Neural cell (in vitro differentiated cells): ENCODE data around the gene COL6A3. TPM values are rescaled to one million over a fixed set of nuclear protein-coding genes. Genes with fewer than 3 reads are reported as not detected.

ENCODE experiments used
- H2AFZ ChIP-seq: fragments of 200-600, 300-800 bp; sonication (generic), shearing (Covaris generic); 2 replicates; pipeline ENCODE4 v1.6.0; 2014; ENCODE audit warnings: low read depth, mild to moderate bottlenecking, antibody characterized with exemption, low read length, moderate library complexity
- H3F3A ChIP-seq: fragments of 200-600 bp; shearing (Covaris generic); 2 replicates; pipeline ENCODE4 v1.6.1; 2016; ENCODE audit warnings: mild to moderate bottlenecking, moderate library complexity, mixed read lengths, antibody characterized with exemption, low read length; ENCODE audit not compliant: insufficient read depth, poor library complexity, severe bottlenecking
- H3K27ac ChIP-seq: fragments of 200-600, 300-800 bp; sonication (generic), shearing (Covaris generic); 2 replicates; pipeline ENCODE4 v1.5.1; 2014; ENCODE audit warnings: mild to moderate bottlenecking, low read length, moderate library complexity
- H3K27me3 ChIP-seq: fragments of 300-800, 200-600 bp; sonication (generic), shearing (Covaris generic); 2 replicates; pipeline ENCODE4 v1.6.0; 2014; ENCODE audit warnings: mild to moderate bottlenecking, low read depth, low read length, moderate library complexity; ENCODE audit not compliant: insufficient read depth
- H3K36me3 ChIP-seq: fragments of 300-800, 200-600 bp; sonication (generic), shearing (Covaris generic); 2 replicates; pipeline ENCODE4 v1.5.1; 2014; ENCODE audit warnings: mild to moderate bottlenecking, antibody characterized with exemption, low read length, moderate library complexity; ENCODE audit not compliant: insufficient read depth
- H3K4me2 ChIP-seq: fragments of 300-800, 200-600 bp; sonication (generic), shearing (Covaris generic); 2 replicates; pipeline ENCODE4 v1.6.0; 2014; ENCODE audit warnings: mild to moderate bottlenecking, low read length
- H3K4me3 ChIP-seq: fragments of 300-800, 200-600 bp; sonication (generic), shearing (Covaris generic); 2 replicates; pipeline ENCODE4 v1.5.1; 2014; ENCODE audit warnings: mild to moderate bottlenecking, low read length, moderate library complexity
- H3K79me2 ChIP-seq: fragments of 200-600 bp; shearing (Covaris generic); replicated peaks from 2 replicates; pipeline ENCODE4 v1.6.0; 2014; ENCODE audit warnings: mild to moderate bottlenecking, low read length, moderate library complexity; ENCODE audit not compliant: insufficient read depth
- H3K9ac ChIP-seq: fragments of 300-800, 200-600 bp; sonication (generic), shearing (Covaris generic); 2 replicates; pipeline ENCODE4 v1.6.1; 2016; ENCODE audit warnings: mild to moderate bottlenecking, low read length, mixed read lengths
- H3K9me2 ChIP-seq: fragments of 200-600 bp; shearing (Covaris generic); 2 replicates; pipeline ENCODE4 v1.6.1; 2016; ENCODE audit warnings: mild to moderate bottlenecking, low read length, mixed read lengths; ENCODE audit not compliant: insufficient read depth
- H3K9me3 ChIP-seq: fragments of 200-600, 300-800 bp; sonication (generic), shearing (Covaris generic); 2 replicates; pipeline ENCODE4 v1.6.1; 2016; ENCODE audit warnings: mild to moderate bottlenecking, mixed run types, low read length, moderate library complexity, mixed read lengths
- H4K20me1 ChIP-seq: fragments of 200-600 bp; shearing (Covaris generic); 2 replicates; pipeline ENCODE4 v1.6.1; 2016; ENCODE audit warnings: mild to moderate bottlenecking, mixed run types; ENCODE audit not compliant: insufficient read depth
- CTCF ChIP-seq: fragments of 450-650 bp; IDR thresholded peaks from 2 replicates; pipeline ENCODE4 v1.5.1; 2014; ENCODE audit warnings: antibody characterized with exemption, mild to moderate bottlenecking, moderate library complexity; ENCODE audit not compliant: poor library complexity, severe bottlenecking
- EP300 ChIP-seq: fragments of 450-650 bp; conservative IDR thresholded peaks from 2 replicates; pipeline ENCODE4 v1.6.1; 2014; ENCODE audit warnings: antibody characterized with exemption, mild to moderate bottlenecking, moderate library complexity; ENCODE audit not compliant: poor library complexity, severe bottlenecking
- EZH2 ChIP-seq: fragments of 200-600, 300-800 bp; shearing (Covaris generic), sonication (generic); IDR thresholded peaks from 2 replicates; pipeline ENCODE4 v1.6.1; 2014; ENCODE audit warnings: antibody characterized with exemption, low read length, borderline replicate concordance, mild to moderate bottlenecking; ENCODE audit not compliant: insufficient read depth, poor library complexity, severe bottlenecking
- MXI1 ChIP-seq: fragments of 450-650 bp; conservative IDR thresholded peaks from 2 replicates; pipeline ENCODE4 v1.6.1; 2014; ENCODE audit warnings: antibody characterized with exemption, mild to moderate bottlenecking; ENCODE audit not compliant: poor library complexity, severe bottlenecking
- POLR2AphosphoS5 ChIP-seq: IDR thresholded peaks from 2 replicates; pipeline ENCODE4 v1.6.1; 2012
- RAD21 ChIP-seq: fragments of 450-650 bp; conservative IDR thresholded peaks from 2 replicates; pipeline ENCODE4 v1.6.1; 2014; ENCODE audit warnings: antibody characterized with exemption, mild to moderate bottlenecking, moderate library complexity
- SMC3 ChIP-seq: fragments of 450-650 bp; conservative IDR thresholded peaks from 2 replicates; pipeline ENCODE4 v1.6.1; 2014; ENCODE audit warnings: antibody characterized with exemption, mild to moderate bottlenecking, moderate library complexity; ENCODE audit not compliant: poor library complexity
- TAF1 ChIP-seq: IDR thresholded peaks from 2 replicates; pipeline ENCODE4 v1.6.1; 2012; ENCODE audit warnings: low read depth
- polyA plus RNA-seq: library from polyadenylated mRNA; depleted of rRNA; stranded (reverse); fragments of >200 nt; gene quantifications from 2 replicates; pipeline ENCODE4 v1.2.3, GENCODE V29; 2014
- TF ChIP-seq, protein P1 (sequence below): IDR thresholded peaks from 2 replicates; pipeline ENCODE4 v1.6.1; 2012; ENCODE audit warnings: borderline replicate concordance

Gene COL6A3
- polyA plus RNA-seq, 1 donor from 2014 or later, result 0.05 TPM

DNA sequence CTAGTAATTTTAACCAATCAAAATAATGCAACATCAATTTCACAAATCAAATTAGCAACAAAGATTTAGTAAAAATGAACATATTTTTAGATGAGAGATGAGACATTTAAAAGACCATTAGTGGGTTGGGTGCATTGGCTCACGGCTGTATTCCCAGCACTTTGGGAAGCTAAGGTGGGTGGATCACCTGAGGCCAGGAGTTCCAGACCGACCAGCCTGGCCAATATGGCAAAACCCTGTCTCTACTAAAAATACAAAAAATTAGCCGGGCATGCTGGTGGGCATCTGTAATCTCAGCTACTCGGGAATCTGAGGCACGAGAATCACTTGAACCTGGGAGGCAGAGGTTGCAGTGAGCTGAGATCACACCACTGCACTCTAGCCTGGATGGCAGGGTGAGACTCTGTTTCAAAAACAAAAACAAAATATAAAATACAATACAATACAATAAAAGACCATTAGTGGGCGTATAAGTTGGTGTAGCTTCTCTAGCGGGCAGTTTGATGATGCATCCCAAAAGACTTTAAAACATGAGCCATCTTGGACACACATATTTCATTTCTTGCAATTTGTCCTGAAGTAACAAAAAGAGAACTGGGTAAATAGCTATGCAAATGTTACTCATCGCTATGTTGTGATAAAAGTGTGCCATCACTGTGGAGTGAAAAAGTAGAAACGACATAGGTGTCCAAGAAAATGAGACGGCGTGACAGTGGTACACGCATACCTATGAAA, 101.8 kb downstream of the COL6A3 start:
- Histone ChIP-seq H3K9me3 (no peaks in the 10 kb centered on the region), H3K27ac (no peak overlapping the region), H3K27me3 (no peaks in the 10 kb centered on the region), H3K4me2 (no peak overlapping the region), H3F3A (no peaks in the 10 kb centered on the region), H3K36me3 (no peaks in the 10 kb centered on the region), H3K9ac (no peak overlapping the region), H4K20me1 (no peaks in the 10 kb centered on the region), H3K9me2 (no peaks in the 10 kb centered on the region), H3K79me2 (no peaks in the 10 kb centered on the region), H2AFZ (no peak overlapping the region), H3K4me3 (no peak overlapping the region)
- TF ChIP-seq TAF1 (no peak), RAD21 (no peak), POLR2AphosphoS5 (no peak), EZH2 (no peak), SMC3 (no peak), CTCF (no peak), EP300 (no peak), MXI1 (no peak)
- TF ChIP-seq, protein P1, sequence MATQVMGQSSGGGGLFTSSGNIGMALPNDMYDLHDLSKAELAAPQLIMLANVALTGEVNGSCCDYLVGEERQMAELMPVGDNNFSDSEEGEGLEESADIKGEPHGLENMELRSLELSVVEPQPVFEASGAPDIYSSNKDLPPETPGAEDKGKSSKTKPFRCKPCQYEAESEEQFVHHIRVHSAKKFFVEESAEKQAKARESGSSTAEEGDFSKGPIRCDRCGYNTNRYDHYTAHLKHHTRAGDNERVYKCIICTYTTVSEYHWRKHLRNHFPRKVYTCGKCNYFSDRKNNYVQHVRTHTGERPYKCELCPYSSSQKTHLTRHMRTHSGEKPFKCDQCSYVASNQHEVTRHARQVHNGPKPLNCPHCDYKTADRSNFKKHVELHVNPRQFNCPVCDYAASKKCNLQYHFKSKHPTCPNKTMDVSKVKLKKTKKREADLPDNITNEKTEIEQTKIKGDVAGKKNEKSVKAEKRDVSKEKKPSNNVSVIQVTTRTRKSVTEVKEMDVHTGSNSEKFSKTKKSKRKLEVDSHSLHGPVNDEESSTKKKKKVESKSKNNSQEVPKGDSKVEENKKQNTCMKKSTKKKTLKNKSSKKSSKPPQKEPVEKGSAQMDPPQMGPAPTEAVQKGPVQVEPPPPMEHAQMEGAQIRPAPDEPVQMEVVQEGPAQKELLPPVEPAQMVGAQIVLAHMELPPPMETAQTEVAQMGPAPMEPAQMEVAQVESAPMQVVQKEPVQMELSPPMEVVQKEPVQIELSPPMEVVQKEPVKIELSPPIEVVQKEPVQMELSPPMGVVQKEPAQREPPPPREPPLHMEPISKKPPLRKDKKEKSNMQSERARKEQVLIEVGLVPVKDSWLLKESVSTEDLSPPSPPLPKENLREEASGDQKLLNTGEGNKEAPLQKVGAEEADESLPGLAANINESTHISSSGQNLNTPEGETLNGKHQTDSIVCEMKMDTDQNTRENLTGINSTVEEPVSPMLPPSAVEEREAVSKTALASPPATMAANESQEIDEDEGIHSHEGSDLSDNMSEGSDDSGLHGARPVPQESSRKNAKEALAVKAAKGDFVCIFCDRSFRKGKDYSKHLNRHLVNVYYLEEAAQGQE, result no peak

DNA sequence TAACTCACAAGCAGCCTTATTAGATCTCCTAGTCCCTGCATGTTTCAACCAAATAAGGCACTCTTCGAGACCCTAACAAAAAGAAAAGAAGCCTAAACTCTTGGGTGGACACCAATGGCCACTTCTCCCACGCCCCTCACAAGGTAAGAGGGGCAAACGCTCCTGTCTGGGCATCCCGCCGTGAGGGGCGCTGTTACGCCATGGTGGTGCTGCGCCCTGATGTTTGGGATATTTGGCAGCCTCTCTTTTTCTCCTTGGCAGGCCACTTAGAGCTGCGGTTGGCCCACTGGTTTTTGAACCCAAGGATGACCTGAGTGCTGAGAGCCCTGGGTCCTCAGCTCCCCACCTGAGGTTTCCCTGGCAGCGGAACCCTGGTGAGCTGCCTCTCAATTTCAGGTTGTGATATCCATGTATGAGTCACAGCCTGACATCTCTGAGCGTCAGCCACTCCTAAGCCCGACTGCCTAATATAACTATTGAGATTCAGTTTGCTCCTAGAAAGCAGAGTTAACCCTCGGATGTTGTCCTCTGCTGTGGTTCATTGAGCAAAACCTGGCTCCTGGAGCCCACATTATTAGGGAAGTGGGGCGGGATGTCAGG, 103.3 kb downstream of the COL6A3 start:
- H2AFZ ChIP-seq, result no peak overlapping the region
- no peaks in the 10 kb centered on the region for H3K27me3 ChIP-seq
- no peaks in the 10 kb centered on the region for H3F3A ChIP-seq
- no peak overlapping the region for H3K9ac ChIP-seq
- no peaks in the 10 kb centered on the region for H3K36me3 ChIP-seq
- H4K20me1 ChIP-seq, result no peaks in the 10 kb centered on the region
- H3K9me3 ChIP-seq, result no peaks in the 10 kb centered on the region
- no peak overlapping the region for H3K4me3 ChIP-seq
- no peaks in the 10 kb centered on the region for H3K79me2 ChIP-seq
- TF ChIP-seq, protein P1, result no peak
- no peak for TF ChIP-seq RAD21
- no peak for TF ChIP-seq EP300
- TF ChIP-seq TAF1, result no peak
- no peak for TF ChIP-seq SMC3
- no peak for TF ChIP-seq EZH2
- no peak for TF ChIP-seq MXI1
- TF ChIP-seq CTCF, result no peak
- no peak for TF ChIP-seq POLR2AphosphoS5
- H3K27ac ChIP-seq, result no peak overlapping the region
- H3K9me2 ChIP-seq, result no peaks in the 10 kb centered on the region
- no peak overlapping the region for H3K4me2 ChIP-seq
